K562 (cell line): ENCODE data around the gene SMIM41. TPM values are rescaled to one million over a fixed set of nuclear protein-coding genes. Genes with fewer than 3 reads are reported as not detected.

Experiments used
- ATAC-seq: fragments of 200-7000 bp; cut with Tn5 transposase; 3 replicates; pipeline ENCODE4 v1.9.1; 2020; ENCODE audit warnings: moderate library complexity
- BruUV-seq: library from RNA; stranded (reverse); fragments of 400-500 nt; replicated peaks from 2 replicates; lab custom pipeline; 2021; lab: Mats Ljungman, UMichigan
- CTCF ChIA-PET: fragments of 300-600 bp; formaldehyde crosslinking; extraction: SDS; loops from one replicate; lab custom pipeline; 2021; ENCODE audit warnings: low intra/inter-chr PET ratio; lab: Yijun Ruan, JAX
- POLR2A ChIA-PET: fragments of 300-600, 350-650 bp; sonication (Branson Sonifier 250); formaldehyde crosslinking; extraction: SDS; loops from one replicate; lab custom pipeline; 2021; ENCODE audit warnings: antibody characterized with exemption, inconsistent platforms; lab: Yijun Ruan, JAX
- DNase-seq, 4 experiments: peaks; one replicate each; pipeline versions ENCODE4 v3.0.0 to v3.0.0-alpha.2; 2011 to 2018; ENCODE audit warnings: low spot score in 3 of 4, mixed read lengths in 3 of 4; ENCODE audit errors: extremely low read depth in 1 of 4
- FAIRE-seq: peaks from 2 replicates; lab custom pipeline; 2011; peaks lifted over from hg19 to GRCh38; lab: Jason Lieb, UNC
- H2AFZ ChIP-seq: 2 replicates; pipeline ENCODE4 v1.6.0; 2011; ENCODE audit warnings: low read depth, low read length, control low read depth, inconsistent platforms
- H3K27ac ChIP-seq: fragments of 200-600 bp; 3 replicates; pipeline ENCODE4 v1.8.0; 2011; ENCODE audit warnings: low read depth, mild to moderate bottlenecking, control low read depth, inconsistent platforms, low read length, moderate library complexity, mixed read lengths; ENCODE audit errors: extremely low read depth
- H3K27me3 ChIP-seq, 2 experiments: fragments of 300-600 bp in 1 of 2; 2 replicates in 1 of 2; 3 replicates in 1 of 2; pipeline versions ENCODE4 v1.6.0 to v1.8.0; 2011; ENCODE audit warnings: inconsistent platforms in 2 of 2, low read length in 2 of 2, mild to moderate bottlenecking in 1 of 2, mixed read lengths in 1 of 2, moderate library complexity in 1 of 2; ENCODE audit not compliant: control insufficient read depth in 2 of 2, insufficient read depth in 2 of 2
- H3K36me3 ChIP-seq: fragments of 300-600 bp; 3 replicates; pipeline ENCODE4 v1.8.0; 2011; ENCODE audit warnings: mild to moderate bottlenecking, low read length, inconsistent platforms; ENCODE audit not compliant: control insufficient read depth, insufficient read depth
- H3K4me1 ChIP-seq, 2 experiments: fragments of 200-600 bp in 1 of 2; replicated peaks in 1 of 2; 2 replicates in 1 of 2; 3 replicates in 1 of 2; pipeline versions ENCODE4 v1.5.1 to v1.8.0; 2011; ENCODE audit warnings: inconsistent platforms in 2 of 2, low read length in 2 of 2, mild to moderate bottlenecking in 1 of 2, mixed read lengths in 1 of 2, moderate library complexity in 1 of 2; ENCODE audit not compliant: control insufficient read depth in 2 of 2, insufficient read depth in 2 of 2
- H3K4me2 ChIP-seq: 2 replicates; pipeline ENCODE4 v1.6.1; 2011; ENCODE audit warnings: low read length, control low read depth, inconsistent platforms, mixed read lengths; ENCODE audit not compliant: insufficient read depth
- H3K4me3 ChIP-seq: fragments of 200-600 bp; sonication (generic), shearing (Covaris generic); 2 replicates; pipeline ENCODE4 v1.5.1; 2016; ENCODE audit warnings: control low read depth, inconsistent platforms
- H3K79me2 ChIP-seq: fragments of 200-600 bp; 3 replicates; pipeline ENCODE4 v1.8.0; 2011; ENCODE audit warnings: low read length, inconsistent platforms; ENCODE audit not compliant: control insufficient read depth, insufficient read depth
- H3K9ac ChIP-seq, 2 experiments: 2 replicates each; pipeline versions ENCODE4 v1.6.0 to v1.6.1; 2011; ENCODE audit warnings: low read depth in 2 of 2, low read length in 2 of 2, control low read depth in 1 of 2, inconsistent platforms in 1 of 2, mild to moderate bottlenecking in 1 of 2, mixed read lengths in 1 of 2; ENCODE audit not compliant: insufficient read depth in 1 of 2
- H3K9me1 ChIP-seq: one replicate; pipeline ENCODE4 v1.6.0; 2011; ENCODE audit warnings: inconsistent platforms, mild to moderate bottlenecking, low read length, moderate library complexity; ENCODE audit not compliant: control insufficient read depth, insufficient read depth
- H3K9me3 ChIP-seq: replicated peaks from 2 replicates; pipeline ENCODE4 v1.5.1; 2011; ENCODE audit warnings: low read depth, low read length, inconsistent platforms; ENCODE audit not compliant: control insufficient read depth, insufficient read depth
- H4K20me1 ChIP-seq: replicated peaks from 2 replicates; pipeline ENCODE4 v1.6.1; 2011; ENCODE audit warnings: low read length, inconsistent platforms, mixed read lengths; ENCODE audit not compliant: control insufficient read depth, insufficient read depth
- ATF4 ChIP-seq: fragments of 450-650 bp; formaldehyde crosslinking; IDR thresholded peaks from 2 replicates; pipeline ENCODE4 v1.4.0; 2022; ENCODE audit warnings: mild to moderate bottlenecking, moderate library complexity
- BHLHE40 ChIP-seq: IDR thresholded peaks from 2 replicates; pipeline ENCODE4 v1.6.1; 2011; ENCODE audit warnings: low read length, improper control_type of control experiment
- CREB1 ChIP-seq, 2 experiments: sonication (generic) in 1 of 2; formaldehyde crosslinking in 1 of 2; IDR thresholded peaks; 2 replicates each; pipeline versions ENCODE4 v1.6.1 to v1.8.0; 2012 to 2022; ENCODE audit warnings: inconsistent platforms in 1 of 2, mild to moderate bottlenecking in 1 of 2, missing genetic modification reagents in 1 of 2, moderate library complexity in 1 of 2
- CTBP1 ChIP-seq: fragments of 450-650 bp; IDR thresholded peaks from 2 replicates; pipeline ENCODE4 v1.6.1; 2016; ENCODE audit warnings: borderline replicate concordance
- ELK1 ChIP-seq: sonication (generic); formaldehyde crosslinking; IDR thresholded peaks from 2 replicates; pipeline ENCODE4 v1.8.1; 2022; ENCODE audit warnings: missing genetic modification reagents
- HDAC3 ChIP-seq: fragments of 450-650 bp; IDR thresholded peaks from 2 replicates; pipeline ENCODE4 v1.6.1; 2018; ENCODE audit warnings: borderline replicate concordance, mild to moderate bottlenecking, moderate library complexity; ENCODE audit not compliant: partially characterized antibody
- HIVEP1 ChIP-seq: fragments of 250-450 bp; sonication (Bioruptor Pico); IDR thresholded peaks from 2 replicates; pipeline ENCODE4 v1.4.0; 2020; ENCODE audit warnings: mild to moderate bottlenecking
- HSF4 ChIP-seq: fragments of 250-450 bp; sonication (Bioruptor Pico); IDR thresholded peaks from 2 replicates; pipeline ENCODE4 v2.1.2; 2022; ENCODE audit warnings: mild to moderate bottlenecking, moderate library complexity, borderline replicate concordance
- L3MBTL2 ChIP-seq: fragments of 450-650 bp; IDR thresholded peaks from 2 replicates; pipeline ENCODE4 v1.6.1; 2016; ENCODE audit warnings: mild to moderate bottlenecking, moderate library complexity
- MEIS2 ChIP-seq: fragments of 450-650 bp; IDR thresholded peaks from 2 replicates; pipeline ENCODE4 v1.6.1; 2014; ENCODE audit warnings: mild to moderate bottlenecking; ENCODE audit not compliant: partially characterized antibody
- MLLT1 ChIP-seq, 2 experiments: fragments of 450-650 bp; IDR thresholded peaks; 2 replicates each; pipeline ENCODE4 v1.6.1; 2016
- PHTF2 ChIP-seq: fragments of 250-450 bp; sonication (Bioruptor Pico); IDR thresholded peaks from 2 replicates; pipeline ENCODE4 v1.5.0; 2021; ENCODE audit warnings: mild to moderate bottlenecking
- SMARCE1 ChIP-seq: fragments of 450-650 bp; IDR thresholded peaks from 2 replicates; pipeline ENCODE4 v1.7.1; 2016; ENCODE audit warnings: mild to moderate bottlenecking
- SOX6 ChIP-seq: fragments of 450-650 bp; IDR thresholded peaks from 2 replicates; pipeline ENCODE4 v1.6.1; 2014; ENCODE audit warnings: mild to moderate bottlenecking
- SRF ChIP-seq, 2 experiments: fragments of 250-450, 450-650 bp in 1 of 2; sonication (Bioruptor Pico) in 1 of 2; sonication (generic) in 1 of 2; formaldehyde crosslinking; IDR thresholded peaks; 2 replicates each; pipeline versions ENCODE4 v1.5.0 to v1.5.1; 2020 to 2022; ENCODE audit warnings: mild to moderate bottlenecking in 1 of 2, missing genetic modification reagents in 1 of 2
- ZNF583 ChIP-seq: fragments of 250-450 bp; sonication (Bioruptor Pico); IDR thresholded peaks from 2 replicates; pipeline ENCODE4 v1.4.0; 2020
- ZSCAN29 ChIP-seq: fragments of 450-650 bp; IDR thresholded peaks from 2 replicates; pipeline ENCODE4 v1.6.1; 2017
- WGBS: fragments of 100-300 bp; shearing (Covaris generic); methylation state at CpG from one replicate; pipeline ENCODE4 v1.1.6; 2016; ENCODE audit warnings: low coverage, mixed read lengths; ENCODE audit not compliant: insufficient coverage; ENCODE audit errors: missing lambda C conversion rate; 5-methylcytosine and 5-hydroxymethylcytosine counted together
- in situ Hi-C: fragments of 300-500 bp; cut with MboI; formaldehyde crosslinking; loops from 4 replicates; pipeline ENCODE4 v1.15.0; 2018; ENCODE audit warnings: inconsistent platforms, mixed read lengths
- intact Hi-C: fragments of 100-400 bp; cut with micrococcal nuclease; formaldehyde crosslinking; loops from 2 replicates; pipeline ENCODE4 v1.14.2; 2022
- polyA plus RNA-seq, 8 experiments: library from polyadenylated mRNA; depleted of rRNA in 4 of 8; stranded (reverse) in 5 of 8; unstranded in 3 of 8; fragments of >200 nt; fragmentation: Nextera tagmentation in 2 of 8; fragmentation: Illumina TruSeq in 1 of 8; extraction: Ambion mirVana in 2 of 8; extraction: Trizol in 1 of 8; gene quantifications; 2 replicates each; pipeline versions ENCODE4 v1.2.1 to v1.2.3, GENCODE V29; 2011 to 2014; ENCODE audit warnings: inconsistent platforms in 1 of 8, missing spikeins in 1 of 8
- total RNA-seq, 7 experiments: library from RNA; depleted of rRNA in 6 of 7; stranded (reverse); fragments of >200 nt in 6 of 7; fragmentation: Illumina TruSeq in 2 of 7; extraction: Trizol in 2 of 7; gene quantifications; 2 replicates each; pipeline versions ENCODE4 v1.2.1 to v1.2.3, GENCODE V29; 2011 to 2021; ENCODE audit warnings: low replicate concordance in 1 of 7

SMIM41 gene
- total and polyA plus RNA-seq, 9 of the 15 experiments (the other 6 are each of a cell fraction or from before 2014, with no cell fraction given) = not detected

GRCh38 chr12:52050758-52051541 lies 28.6 kb upstream of the SMIM41 start, which contains the start of gene NR4A1:
Gene NR4A1 (plus strand): TSS chr12:52051442. CDS start chr12:52054329, 2,887 bp downstream.
- no peak for FAIRE-seq
- peak; percentile 91 for ATAC-seq
- H3K4me1 ChIP-seq = peaks cover 20 to 42% of the 10 kb centered on the region in 2 experiments
- H3K27me3 ChIP-seq = no peaks in the 10 kb centered on the region; a peak in 1 of 5 replicates
- H4K20me1 ChIP-seq = peaks cover 6% of the 10 kb centered on the region; the same call in 1 of the 2 replicates
- peak within 1 kb of the TSS; percentile 71 to 97 for H3K9ac ChIP-seq
- intact Hi-C loops = no loop called here
- H3K4me2 ChIP-seq = peak within 1 kb of the TSS; percentile 79
- peak within 1 kb of the TSS; percentile 86 for H2AFZ ChIP-seq
- BruUV-seq = no TSS peak
- CTCF ChIA-PET = interaction anchor here (0.6 to 1.4 kb wide), 2 partner anchors 25 to 32 kb away, joined by 4 read pairs; no protein-coding TSS in a partner anchor
- H3K9me3 ChIP-seq = no peaks in the 10 kb centered on the region
- WGBS = under 1% methylated on average over 57 of the region's 77 CpGs
- DNase-seq = peak; percentile 93 to 98 (median 97)
- H3K27ac ChIP-seq = peak within 1 kb of the TSS; percentile 68
- no peaks in the 10 kb centered on the region for H3K79me2 ChIP-seq
- no peaks in the 10 kb centered on the region for H3K9me1 ChIP-seq
- in situ Hi-C loops = no loop called here
- peak within 1 kb of the TSS; percentile 50 for H3K4me3 ChIP-seq
- POLR2A ChIA-PET = interaction anchor here (0.6 to 2.8 kb wide), 11 partner anchors 10 to 1493 kb away, joined by 3 to 23 read pairs (median 4); partner anchors contain the start of gene ATG101
- H3K36me3 ChIP-seq = no peaks in the 10 kb centered on the region
- 0 out of 2 replicates have a peak, but pooled peaks have one; percentile 34 for TF ChIP-seq BHLHE40
- TF ChIP-seq L3MBTL2 = peak; percentile 85
- TF ChIP-seq PHTF2 (CRISPR knock-in tag) = no peak
- TF ChIP-seq CTBP1 = peak; percentile 67; the same call in 1 of the 2 replicates
- TF ChIP-seq HSF4 (CRISPR knock-in tag) = no peak
- 0 out of 4 replicates have a peak, but pooled peaks of 1 of the 2 experiments have one; percentile 14 for TF ChIP-seq MLLT1 (IDR thresholded peaks at IDR 0.05)
- peak; percentile 84 for TF ChIP-seq CREB1 (IDR thresholded peaks at IDR 0.05)
- TF ChIP-seq CREB1 (CRISPR knock-in tag; IDR thresholded peaks at IDR 0.05) = peak; percentile 88
- TF ChIP-seq ELK1 (CRISPR knock-in tag) = peak; percentile 97
- peak; percentile 53; the same call in 1 of the 2 replicates for TF ChIP-seq SMARCE1
- TF ChIP-seq ATF4 (CRISPR knock-in tag) = no peak
- TF ChIP-seq ZSCAN29 = peak; percentile 91
- TF ChIP-seq SOX6 = 0 out of 2 replicates have a peak, but pooled peaks have one; percentile 29
- peak; percentile 77; the same call in 1 of the 2 replicates for TF ChIP-seq HIVEP1 (CRISPR knock-in tag)
- no peak for TF ChIP-seq MEIS2
- TF ChIP-seq ZNF583 (CRISPR knock-in tag) = 0 out of 2 replicates have a peak, but pooled peaks have one; percentile 54
- TF ChIP-seq SRF (CRISPR knock-in tag; IDR thresholded peaks at IDR 0.05) = peak; percentile 95 to 97
- TF ChIP-seq HDAC3 = peak; percentile 76
